SK-N-SH treated with all-trans-retinoic acid at 6 μM for 48 hours (cell line): ENCODE data around the gene HOXD11.

Experiments used
- ATAC-seq: fragments of 200-7000 bp; cut with Tn5 transposase; 3 replicates; pipeline ENCODE4 v1.9.1; 2020; ENCODE audit warnings: mild to moderate bottlenecking, moderate library complexity
- ARNTL ChIP-seq: fragments of 450-650 bp; formaldehyde crosslinking; IDR thresholded peaks from 2 replicates; pipeline ENCODE4 v1.5.0; 2020; ENCODE audit warnings: low read depth, mild to moderate bottlenecking, moderate library complexity, borderline replicate concordance
- CSDC2 ChIP-seq: fragments of 250-450 bp; sonication (Bioruptor Pico); IDR thresholded peaks from 2 replicates; pipeline ENCODE4 v1.5.0; 2020; ENCODE audit warnings: mild to moderate bottlenecking, moderate library complexity
- ESRRG ChIP-seq: fragments of 250-450 bp; sonication (Bioruptor Pico); IDR thresholded peaks from 2 replicates; pipeline ENCODE4 v1.6.1; 2021; ENCODE audit warnings: mild to moderate bottlenecking
- GLIS3 ChIP-seq: fragments of 250-450 bp; sonication (Bioruptor Pico); IDR thresholded peaks from 2 replicates; pipeline ENCODE4 v1.5.0; 2020; ENCODE audit warnings: mild to moderate bottlenecking, moderate library complexity
- ISL1 ChIP-seq: fragments of 250-450 bp; sonication (Bioruptor Pico); IDR thresholded peaks from 2 replicates; pipeline ENCODE4 v2.1.2; 2022; ENCODE audit warnings: mild to moderate bottlenecking, moderate library complexity
- OSR1 ChIP-seq: fragments of 250-450 bp; sonication (Bioruptor Pico); IDR thresholded peaks from 2 replicates; pipeline ENCODE4 v1.8.0; 2022; ENCODE audit warnings: moderate library complexity, mild to moderate bottlenecking, inconsistent platforms
- PPARA ChIP-seq: fragments of 250-450 bp; sonication (Bioruptor Pico); IDR thresholded peaks from 2 replicates; pipeline ENCODE4 v1.5.0; 2020; ENCODE audit warnings: mild to moderate bottlenecking, borderline replicate concordance
- RARB ChIP-seq: fragments of 250-450 bp; sonication (Bioruptor Pico); IDR thresholded peaks from 2 replicates; pipeline ENCODE4 v1.8.0; 2021; ENCODE audit warnings: mild to moderate bottlenecking, moderate library complexity
- SNAI2 ChIP-seq: fragments of 250-450 bp; sonication (Bioruptor Pico); IDR thresholded peaks from 2 replicates; pipeline ENCODE4 v1.5.0; 2020; ENCODE audit warnings: mild to moderate bottlenecking, moderate library complexity
- TCF4 ChIP-seq: fragments of 250-450 bp; sonication (Bioruptor Pico); IDR thresholded peaks from 2 replicates; pipeline ENCODE4 v1.8.0; 2021; ENCODE audit warnings: mild to moderate bottlenecking, moderate library complexity, borderline replicate concordance
- ZFP3 ChIP-seq: fragments of 250-450 bp; sonication (Bioruptor Pico); IDR thresholded peaks from 2 replicates; pipeline ENCODE4 v1.5.0; 2020; ENCODE audit warnings: mild to moderate bottlenecking, moderate library complexity
- ZFP30 ChIP-seq: fragments of 450-650 bp; formaldehyde crosslinking; IDR thresholded peaks from 2 replicates; pipeline ENCODE4 v1.5.0; 2022; ENCODE audit warnings: mild to moderate bottlenecking, moderate library complexity
- ZNF565 ChIP-seq: fragments of 450-650 bp; formaldehyde crosslinking; conservative IDR thresholded peaks from 2 replicates; pipeline ENCODE4 v1.5.0; 2020; ENCODE audit warnings: low read depth, mild to moderate bottlenecking, moderate library complexity
- ZNF70 ChIP-seq: fragments of 450-650 bp; formaldehyde crosslinking; IDR thresholded peaks from 2 replicates; pipeline ENCODE4 v1.5.0; 2020; ENCODE audit warnings: mild to moderate bottlenecking, moderate library complexity
- ZNF8 ChIP-seq: fragments of 450-650 bp; formaldehyde crosslinking; IDR thresholded peaks from 2 replicates; pipeline ENCODE4 v1.5.0; 2020; ENCODE audit warnings: mild to moderate bottlenecking, moderate library complexity
- TF ChIP-seq, protein P1 (sequence below): fragments of 250-450 bp; sonication (Bioruptor Pico); IDR thresholded peaks from 2 replicates; pipeline ENCODE4 v1.5.1; 2020; ENCODE audit warnings: low read depth, mild to moderate bottlenecking, moderate library complexity
- TF ChIP-seq, protein P2 (sequence below): fragments of 250-450 bp; sonication (Bioruptor Pico); IDR thresholded peaks from 2 replicates; pipeline ENCODE4 v1.8.0; 2021; ENCODE audit warnings: low read depth, mild to moderate bottlenecking, moderate library complexity, borderline replicate concordance
- TF ChIP-seq, protein P3 (sequence below): fragments of 250-450 bp; sonication (Bioruptor Pico); IDR thresholded peaks from 2 replicates; pipeline ENCODE4 v1.5.1; 2021; ENCODE audit warnings: mild to moderate bottlenecking, moderate library complexity
- TF ChIP-seq, protein P4 (sequence below): fragments of 250-450 bp; sonication (Bioruptor Pico); IDR thresholded peaks from 2 replicates; pipeline ENCODE4 v1.5.0; 2020; ENCODE audit warnings: mild to moderate bottlenecking, moderate library complexity

HOXD11 gene

DNA sequence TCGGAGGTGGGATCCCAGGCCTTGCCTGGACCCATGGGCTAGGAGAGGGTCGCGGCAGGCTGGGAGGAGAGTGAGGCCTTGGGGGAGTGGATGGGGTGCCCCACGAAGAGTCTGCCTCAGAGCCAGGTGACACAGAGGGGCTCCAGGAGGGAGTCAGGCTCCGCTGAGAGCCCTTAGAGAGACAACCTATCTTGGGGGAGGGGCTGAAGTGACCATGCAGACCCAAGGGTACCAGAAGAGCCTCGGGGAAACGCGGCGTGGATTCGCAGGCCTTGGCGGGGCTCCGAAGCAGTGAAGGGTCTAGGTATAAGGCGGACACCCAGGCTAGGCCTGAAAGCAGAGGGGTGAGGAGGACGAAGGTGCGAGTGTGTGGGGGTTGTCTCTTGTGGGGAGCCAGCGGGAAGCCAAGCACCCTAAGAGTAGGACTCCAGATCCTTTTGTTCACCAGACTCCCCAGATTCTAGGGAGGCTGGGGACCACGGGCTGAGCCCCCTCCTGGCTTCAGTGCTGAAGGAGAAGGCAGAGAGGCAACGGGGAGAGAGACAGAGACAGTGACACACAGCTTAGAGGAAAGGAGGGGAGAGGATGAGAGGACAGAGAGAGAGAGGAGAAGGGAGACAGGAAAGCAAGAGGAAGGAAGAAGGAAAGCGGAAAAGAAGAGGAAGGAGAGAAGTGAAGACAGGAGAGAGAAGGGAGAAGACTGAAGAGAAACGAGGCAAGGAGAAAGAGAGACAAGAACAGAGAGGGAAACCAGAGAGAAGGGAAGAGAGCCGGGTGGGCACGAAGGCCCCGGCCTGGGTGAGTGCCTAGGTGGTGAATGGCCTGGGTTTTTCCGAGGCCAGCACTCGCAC lies 1.1 kb upstream of the HOXD11 start:
- no peak; the same call in 2 of the 3 replicates for ATAC-seq
- TF ChIP-seq OSR1 (CRISPR knock-in tag) (no peak), SNAI2 (CRISPR knock-in tag) (no peak), ZNF8 (CRISPR knock-in tag) (no peak), RARB (no peak), ZNF70 (CRISPR knock-in tag) (no peak), ZFP3 (CRISPR knock-in tag) (no peak), CSDC2 (CRISPR knock-in tag) (no peak), ZFP30 (CRISPR knock-in tag) (no peak), GLIS3 (CRISPR knock-in tag) (no peak), ZNF565 (no peak), PPARA (CRISPR knock-in tag) (no peak), ARNTL (CRISPR knock-in tag) (no peak), ISL1 (CRISPR knock-in tag) (no peak), ESRRG (CRISPR knock-in tag) (no peak), TCF4 (no peak)
- TF ChIP-seq, protein P1, sequence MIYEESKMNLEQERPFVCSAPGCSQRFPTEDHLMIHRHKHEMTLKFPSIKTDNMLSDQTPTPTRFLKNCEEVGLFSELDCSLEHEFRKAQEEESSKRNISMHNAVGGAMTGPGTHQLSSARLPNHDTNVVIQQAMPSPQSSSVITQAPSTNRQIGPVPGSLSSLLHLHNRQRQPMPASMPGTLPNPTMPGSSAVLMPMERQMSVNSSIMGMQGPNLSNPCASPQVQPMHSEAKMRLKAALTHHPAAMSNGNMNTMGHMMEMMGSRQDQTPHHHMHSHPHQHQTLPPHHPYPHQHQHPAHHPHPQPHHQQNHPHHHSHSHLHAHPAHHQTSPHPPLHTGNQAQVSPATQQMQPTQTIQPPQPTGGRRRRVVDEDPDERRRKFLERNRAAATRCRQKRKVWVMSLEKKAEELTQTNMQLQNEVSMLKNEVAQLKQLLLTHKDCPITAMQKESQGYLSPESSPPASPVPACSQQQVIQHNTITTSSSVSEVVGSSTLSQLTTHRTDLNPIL (CRISPR knock-in tag) = no peak
- TF ChIP-seq, protein P2, sequence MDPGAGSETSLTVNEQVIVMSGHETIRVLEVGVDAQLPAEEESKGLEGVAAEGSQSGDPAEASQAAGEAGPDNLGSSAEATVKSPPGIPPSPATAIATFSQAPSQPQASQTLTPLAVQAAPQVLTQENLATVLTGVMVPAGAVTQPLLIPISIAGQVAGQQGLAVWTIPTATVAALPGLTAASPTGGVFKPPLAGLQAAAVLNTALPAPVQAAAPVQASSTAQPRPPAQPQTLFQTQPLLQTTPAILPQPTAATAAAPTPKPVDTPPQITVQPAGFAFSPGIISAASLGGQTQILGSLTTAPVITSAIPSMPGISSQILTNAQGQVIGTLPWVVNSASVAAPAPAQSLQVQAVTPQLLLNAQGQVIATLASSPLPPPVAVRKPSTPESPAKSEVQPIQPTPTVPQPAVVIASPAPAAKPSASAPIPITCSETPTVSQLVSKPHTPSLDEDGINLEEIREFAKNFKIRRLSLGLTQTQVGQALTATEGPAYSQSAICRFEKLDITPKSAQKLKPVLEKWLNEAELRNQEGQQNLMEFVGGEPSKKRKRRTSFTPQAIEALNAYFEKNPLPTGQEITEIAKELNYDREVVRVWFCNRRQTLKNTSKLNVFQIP = no peak
- TF ChIP-seq, protein P3, sequence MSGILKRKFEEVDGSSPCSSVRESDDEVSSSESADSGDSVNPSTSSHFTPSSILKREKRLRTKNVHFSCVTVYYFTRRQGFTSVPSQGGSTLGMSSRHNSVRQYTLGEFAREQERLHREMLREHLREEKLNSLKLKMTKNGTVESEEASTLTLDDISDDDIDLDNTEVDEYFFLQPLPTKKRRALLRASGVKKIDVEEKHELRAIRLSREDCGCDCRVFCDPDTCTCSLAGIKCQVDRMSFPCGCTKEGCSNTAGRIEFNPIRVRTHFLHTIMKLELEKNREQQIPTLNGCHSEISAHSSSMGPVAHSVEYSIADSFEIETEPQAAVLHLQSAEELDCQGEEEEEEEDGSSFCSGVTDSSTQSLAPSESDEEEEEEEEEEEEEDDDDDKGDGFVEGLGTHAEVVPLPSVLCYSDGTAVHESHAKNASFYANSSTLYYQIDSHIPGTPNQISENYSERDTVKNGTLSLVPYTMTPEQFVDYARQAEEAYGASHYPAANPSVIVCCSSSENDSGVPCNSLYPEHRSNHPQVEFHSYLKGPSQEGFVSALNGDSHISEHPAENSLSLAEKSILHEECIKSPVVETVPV (CRISPR knock-in tag) = no peak
- TF ChIP-seq, protein P4, sequence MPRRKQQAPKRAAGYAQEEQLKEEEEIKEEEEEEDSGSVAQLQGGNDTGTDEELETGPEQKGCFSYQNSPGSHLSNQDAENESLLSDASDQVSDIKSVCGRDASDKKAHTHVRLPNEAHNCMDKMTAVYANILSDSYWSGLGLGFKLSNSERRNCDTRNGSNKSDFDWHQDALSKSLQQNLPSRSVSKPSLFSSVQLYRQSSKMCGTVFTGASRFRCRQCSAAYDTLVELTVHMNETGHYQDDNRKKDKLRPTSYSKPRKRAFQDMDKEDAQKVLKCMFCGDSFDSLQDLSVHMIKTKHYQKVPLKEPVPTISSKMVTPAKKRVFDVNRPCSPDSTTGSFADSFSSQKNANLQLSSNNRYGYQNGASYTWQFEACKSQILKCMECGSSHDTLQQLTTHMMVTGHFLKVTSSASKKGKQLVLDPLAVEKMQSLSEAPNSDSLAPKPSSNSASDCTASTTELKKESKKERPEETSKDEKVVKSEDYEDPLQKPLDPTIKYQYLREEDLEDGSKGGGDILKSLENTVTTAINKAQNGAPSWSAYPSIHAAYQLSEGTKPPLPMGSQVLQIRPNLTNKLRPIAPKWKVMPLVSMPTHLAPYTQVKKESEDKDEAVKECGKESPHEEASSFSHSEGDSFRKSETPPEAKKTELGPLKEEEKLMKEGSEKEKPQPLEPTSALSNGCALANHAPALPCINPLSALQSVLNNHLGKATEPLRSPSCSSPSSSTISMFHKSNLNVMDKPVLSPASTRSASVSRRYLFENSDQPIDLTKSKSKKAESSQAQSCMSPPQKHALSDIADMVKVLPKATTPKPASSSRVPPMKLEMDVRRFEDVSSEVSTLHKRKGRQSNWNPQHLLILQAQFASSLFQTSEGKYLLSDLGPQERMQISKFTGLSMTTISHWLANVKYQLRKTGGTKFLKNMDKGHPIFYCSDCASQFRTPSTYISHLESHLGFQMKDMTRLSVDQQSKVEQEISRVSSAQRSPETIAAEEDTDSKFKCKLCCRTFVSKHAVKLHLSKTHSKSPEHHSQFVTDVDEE (CRISPR knock-in tag) = no peak

DNA sequence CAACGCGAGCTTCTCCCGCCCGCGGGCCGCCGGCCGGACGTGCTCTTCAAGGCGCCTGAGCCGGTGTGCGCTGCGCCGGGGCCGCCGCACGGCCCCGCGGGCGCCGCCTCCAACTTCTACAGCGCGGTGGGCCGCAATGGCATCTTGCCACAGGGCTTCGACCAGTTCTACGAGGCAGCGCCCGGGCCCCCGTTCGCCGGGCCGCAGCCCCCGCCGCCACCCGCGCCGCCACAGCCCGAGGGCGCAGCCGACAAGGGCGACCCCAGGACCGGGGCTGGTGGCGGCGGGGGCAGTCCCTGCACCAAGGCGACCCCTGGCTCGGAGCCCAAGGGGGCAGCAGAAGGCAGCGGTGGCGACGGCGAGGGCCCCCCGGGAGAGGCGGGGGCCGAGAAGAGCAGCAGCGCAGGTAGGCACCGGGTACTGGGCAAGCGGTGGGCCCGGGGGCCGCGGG lies 676 bp downstream of the HOXD11 start:
- ATAC-seq = no peak
- TF ChIP-seq, protein P2 = no peak
- TF ChIP-seq, protein P4 (CRISPR knock-in tag) = no peak
